Gastroesophageal sphincter (tissue), 4 donors: Measurements from ENCODE around the gene OXNAD1. TPM values are rescaled to one million over a fixed set of nuclear protein-coding genes. Genes with fewer than 3 reads are reported as not detected.

Experiments
- ATAC-seq: fragments of 150-250 bp; one replicate; pipeline ENCODE4 v1.9.1; 2016; ENCODE audit warnings: mild to moderate bottlenecking, moderate library complexity
- H3K27ac ChIP-seq, 4 donors: fragments of 200-600 bp; sonication (generic) in 3 of 4; 1 replicate in 3 of 4; 2 replicates in 1 of 4; pipeline ENCODE4 v1.5.1; 2016 to 2019
- H3K27me3 ChIP-seq: fragments of 200-600 bp; sonication (generic); one replicate; pipeline ENCODE4 v1.5.1; 2019
- H3K36me3 ChIP-seq, 2 donors: fragments of 200-600 bp; sonication (generic); one replicate each; pipeline ENCODE4 v1.5.1; 2019; ENCODE audit warnings: control low read depth in 1 of 2
- H3K4me1 ChIP-seq, 3 donors: fragments of 200-600 bp; sonication (generic); 1 replicate in 2 of 3; 2 replicates in 1 of 3; pipeline ENCODE4 v1.5.1; 2016 to 2019; ENCODE audit warnings: control low read depth in 2 of 3
- H3K4me3 ChIP-seq, 2 donors: fragments of 200-600 bp; sonication (generic); one replicate each; pipeline ENCODE4 v1.5.1; 2019; ENCODE audit warnings: mild to moderate bottlenecking in 1 of 2, moderate library complexity in 1 of 2
- H3K9me3 ChIP-seq, 3 donors: fragments of 200-600 bp; sonication (generic); one replicate each; pipeline ENCODE4 v1.5.1; 2017 to 2019; ENCODE audit warnings: control low read depth in 2 of 3
- CTCF ChIP-seq, 4 experiments: fragments of 200-600 bp in 2 of 4; fragments of 450-650 bp in 2 of 4; sonication (generic) in 1 of 4; IDR thresholded peaks; one replicate each; pipeline ENCODE4 v1.5.1; 2017 to 2019; ENCODE audit warnings: antibody characterized with exemption in 4 of 4, mild to moderate bottlenecking in 2 of 4, moderate library complexity in 2 of 4
- EP300 ChIP-seq: sonication (generic); formaldehyde crosslinking; IDR thresholded peaks from one replicate; pipeline ENCODE4 v1.6.1; 2017; ENCODE audit warnings: antibody characterized with exemption, mild to moderate bottlenecking
- POLR2A ChIP-seq, 2 donors: fragments of 450-650 bp; IDR thresholded peaks; one replicate each; pipeline ENCODE4 v1.6.1; 2017; ENCODE audit warnings: antibody characterized with exemption in 2 of 2, mild to moderate bottlenecking in 2 of 2, moderate library complexity in 1 of 2
- POLR2AphosphoS5 ChIP-seq: sonication (generic); formaldehyde crosslinking; IDR thresholded peaks from one replicate; pipeline ENCODE4 v1.6.1; 2017; ENCODE audit warnings: antibody characterized with exemption
- WGBS, 2 donors: methylation state at CpG; one replicate each; pipeline ENCODE4 v1.1.5; 2018; ENCODE audit warnings: low coverage in 1 of 2; 5-methylcytosine and 5-hydroxymethylcytosine counted together
- total RNA-seq, 4 donors: library from RNA; depleted of rRNA; stranded (reverse); fragments of >200 nt; gene quantifications; one replicate each; pipeline ENCODE4 v1.1.0, GENCODE V29; 2016

Gene OXNAD1
- total RNA-seq, 4 donors from 2014 or later: 10.2 to 13.2 (median 12.4) TPM

DNA sequence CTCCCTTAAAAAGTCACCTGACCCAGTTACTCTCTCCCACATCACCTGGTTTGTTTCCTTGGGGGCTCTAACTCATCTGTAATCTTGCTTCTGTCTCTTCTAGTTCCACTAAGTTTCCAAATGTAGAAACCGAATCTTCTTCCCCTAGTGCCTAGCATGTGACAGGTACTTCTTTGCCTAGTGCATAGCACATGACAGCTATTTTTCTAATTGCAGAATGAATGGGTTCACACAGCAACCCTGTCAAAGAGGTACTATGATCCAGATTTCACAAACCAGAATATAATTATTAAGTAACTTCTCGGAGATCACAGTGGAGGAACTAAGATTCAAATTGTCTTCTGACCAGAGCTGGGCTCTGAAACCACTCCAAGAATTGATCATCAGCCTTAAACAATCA lies 7.7 kb upstream of the OXNAD1 start:
- no peak for ATAC-seq
- WGBS, 2 donors: 57 to 83% methylated on average over 2 of the region's 2 CpGs
- Histone ChIP-seq H3K4me3 (no peak overlapping the region), H3K36me3 (peaks cover 0 to 57% of the 10 kb centered on the region in 2 donors), H3K27ac (no peak overlapping the region), H3K27me3 (no peaks in the 10 kb centered on the region), H3K9me3 (no peaks in the 10 kb centered on the region), H3K4me1 (peaks cover 0 to 11% (median 0%) of the 10 kb centered on the region in 3 donors)
- TF ChIP-seq EP300 (no peak), CTCF (IDR thresholded peaks at IDR 0.05) (no peak), POLR2A (IDR thresholded peaks at IDR 0.05) (no peak), POLR2AphosphoS5 (no peak)

GRCh38 chr3:16258177-16258576 lies 6.8 kb upstream of the OXNAD1 start:
- 56 to 75% methylated on average over 4 to 5 of the region's 5 CpGs for WGBS, 2 donors
- H3K27me3 ChIP-seq: no peaks in the 10 kb centered on the region
- TF ChIP-seq POLR2A (IDR thresholded peaks at IDR 0.05) (no peak), EP300 (no peak), POLR2AphosphoS5 (no peak), CTCF (IDR thresholded peaks at IDR 0.05) (no peak)
- H3K4me1 ChIP-seq: peaks cover 0 to 19% (median under 1%) of the 10 kb centered on the region in 3 donors
- no peak overlapping the region for H3K27ac ChIP-seq
- H3K36me3 ChIP-seq: peaks cover 0 to 57% of the 10 kb centered on the region in 2 donors
- H3K9me3 ChIP-seq: no peaks in the 10 kb centered on the region
- ATAC-seq: no peak
- no peak overlapping the region for H3K4me3 ChIP-seq

GRCh38 chr3:16258866-16259265 lies 6.1 kb upstream of the OXNAD1 start:
- Histone ChIP-seq H3K4me1 (peaks cover 0 to 26% (median 4%) of the 10 kb centered on the region in 3 donors), H3K27me3 (no peaks in the 10 kb centered on the region), H3K36me3 (peaks cover 0 to 57% of the 10 kb centered on the region in 2 donors), H3K9me3 (no peaks in the 10 kb centered on the region), H3K27ac (no peak overlapping the region), H3K4me3 (no peak overlapping the region)
- no peak for TF ChIP-seq EP300
- TF ChIP-seq POLR2AphosphoS5: no peak
- TF ChIP-seq POLR2A (IDR thresholded peaks at IDR 0.05): no peak
- no peak for TF ChIP-seq CTCF (IDR thresholded peaks at IDR 0.05)
- WGBS, 2 donors: 42 to 80% methylated on average over 1 of the region's 1 CpG
- no peak for ATAC-seq

DNA sequence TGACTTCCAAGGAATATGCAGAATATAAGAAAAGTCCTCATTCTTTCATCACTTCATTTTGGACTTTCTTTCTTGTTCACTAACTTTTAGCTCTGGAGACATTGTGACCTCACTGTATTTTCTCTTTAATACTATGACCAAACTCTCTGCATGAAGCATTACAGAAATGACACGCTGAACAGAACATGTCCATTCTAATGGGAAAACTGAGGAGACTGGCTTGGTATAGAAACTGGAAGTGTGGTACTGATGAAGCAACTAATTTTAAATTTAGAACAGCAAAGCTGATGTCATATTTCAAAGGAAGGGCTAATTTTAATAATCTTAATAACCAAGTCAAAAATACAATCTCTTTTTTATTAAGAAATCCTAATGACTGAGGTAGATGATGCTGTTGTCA lies 5.0 kb upstream of the OXNAD1 start:
- no peak for TF ChIP-seq CTCF (IDR thresholded peaks at IDR 0.05)
- no peak for TF ChIP-seq EP300
- no peak for TF ChIP-seq POLR2AphosphoS5
- TF ChIP-seq POLR2A (IDR thresholded peaks at IDR 0.05): no peak
- Histone ChIP-seq H3K4me1 (peaks cover 0 to 31% (median 4%) of the 10 kb centered on the region in 3 donors), H3K4me3 (no peak overlapping the region), H3K27me3 (no peaks in the 10 kb centered on the region), H3K9me3 (no peaks in the 10 kb centered on the region), H3K27ac (no peak overlapping the region), H3K36me3 (peaks cover 0 to 57% of the 10 kb centered on the region in 2 donors)
- ATAC-seq: no peak
- 83 to 92% methylated on average over 1 of the region's 1 CpG for WGBS, 2 donors

DNA sequence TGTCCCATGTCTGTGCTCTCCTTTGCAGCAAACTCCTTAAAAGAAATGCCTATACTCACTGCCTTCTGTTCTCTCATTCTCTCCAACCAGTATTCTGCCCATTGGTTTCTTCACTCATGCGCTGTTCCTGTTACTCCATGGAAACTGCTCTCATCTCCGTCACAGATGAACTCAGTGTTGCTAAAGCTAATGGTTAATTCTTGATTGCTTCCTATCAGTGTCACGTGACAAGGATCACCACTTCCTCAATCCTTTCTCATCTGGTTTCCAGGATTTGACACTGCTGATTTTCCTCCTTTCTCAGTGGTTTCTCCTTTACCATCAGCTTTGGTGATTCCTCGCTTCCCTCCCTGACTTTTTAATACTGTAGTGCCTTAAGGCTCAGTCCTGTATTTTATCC lies 2.8 kb upstream of the OXNAD1 start:
- Histone ChIP-seq H3K27ac (no peak overlapping the region), H3K9me3 (no peaks in the 10 kb centered on the region), H3K4me1 (peaks cover 0 to 49% (median 11%) of the 10 kb centered on the region in 3 donors), H3K4me3 (no peak overlapping the region), H3K36me3 (peaks cover 0 to 47% of the 10 kb centered on the region in 2 donors), H3K27me3 (no peaks in the 10 kb centered on the region)
- WGBS, 2 donors: 63 to 67% methylated on average over 4 of the region's 4 CpGs
- no peak for ATAC-seq
- TF ChIP-seq POLR2A (IDR thresholded peaks at IDR 0.05) (no peak), CTCF (IDR thresholded peaks at IDR 0.05) (no peak), EP300 (no peak), POLR2AphosphoS5 (no peak)
